GM18498 (cell line): Measurements from ENCODE around the gene PRIM2.
"Not testable (repeated sequence)": the region's sequence is repeated elsewhere in the genome, so short reads cannot be mapped to it uniquely, and the experiment has no call there.

Experiments
- ATAC-seq: cut with Tn5 transposase; IDR thresholded peaks from one replicate; pipeline ENCODE4 v1.9.1; 2021; ENCODE audit warnings: mild to moderate bottlenecking, moderate library complexity; ENCODE audit not compliant: unreplicated experiment

PRIM2 gene

GRCh38 chr6:57491795-57492194, 174.4 kb downstream of the PRIM2 start:
- not testable (repeated sequence) for ATAC-seq

- ATAC-seq = not testable (repeated sequence)
Measured at GRCh38 chr6:57496251-57496650, 178.8 kb downstream of the PRIM2 start.

- ATAC-seq = not testable (repeated sequence)
Measured at GRCh38 chr6:57500368-57501021, 183.1 kb downstream of the PRIM2 start.

- ATAC-seq = not testable (repeated sequence)
Measured at GRCh38 chr6:57502387-57502786, 185.0 kb downstream of the PRIM2 start.

- not testable (repeated sequence) for ATAC-seq
Measured at GRCh38 chr6:57505251-57505650, 187.8 kb downstream of the PRIM2 start.

- ATAC-seq = not testable (repeated sequence)
Measured at GRCh38 chr6:57510390-57510789, 193.0 kb downstream of the PRIM2 start.

GRCh38 chr6:57515171-57515570, 197.7 kb downstream of the PRIM2 start:
- ATAC-seq = not testable (repeated sequence)

- ATAC-seq = not testable (repeated sequence)
Measured at GRCh38 chr6:57515845-57516244, 198.4 kb downstream of the PRIM2 start.

- ATAC-seq = not testable (repeated sequence)
Measured at GRCh38 chr6:57516776-57517175, 199.3 kb downstream of the PRIM2 start.

GRCh38 chr6:57519198-57519597, 201.8 kb downstream of the PRIM2 start:
- ATAC-seq = not testable (repeated sequence)

GRCh38 chr6:57521085-57521484, 203.7 kb downstream of the PRIM2 start:
- not testable (repeated sequence) for ATAC-seq

GRCh38 chr6:57523221-57523620, 205.8 kb downstream of the PRIM2 start:
- ATAC-seq = not testable (repeated sequence)

GRCh38 chr6:57529755-57530154, 212.3 kb downstream of the PRIM2 start:
- ATAC-seq = not testable (repeated sequence)

GRCh38 chr6:57532660-57533059, 215.2 kb downstream of the PRIM2 start:
- not testable (repeated sequence) for ATAC-seq

GRCh38 chr6:57535121-57535520, 217.7 kb downstream of the PRIM2 start:
- ATAC-seq = not testable (repeated sequence)

GRCh38 chr6:57535994-57536393, 218.6 kb downstream of the PRIM2 start:
- ATAC-seq = peak; percentile 75

- ATAC-seq = not testable (repeated sequence)
Measured at GRCh38 chr6:57537916-57538315, 220.5 kb downstream of the PRIM2 start.

- not testable (repeated sequence) for ATAC-seq
Measured at GRCh38 chr6:57551961-57552360, 234.5 kb downstream of the PRIM2 start.

GRCh38 chr6:57557855-57558254, 240.4 kb downstream of the PRIM2 start:
- not testable (repeated sequence) for ATAC-seq

GRCh38 chr6:57559170-57559569, 241.7 kb downstream of the PRIM2 start:
- not testable (repeated sequence) for ATAC-seq

- ATAC-seq = not testable (repeated sequence)
Measured at GRCh38 chr6:57562233-57562632, 244.8 kb downstream of the PRIM2 start.

GRCh38 chr6:57572119-57572518, 254.7 kb downstream of the PRIM2 start:
- not testable (repeated sequence) for ATAC-seq

- not testable (repeated sequence) for ATAC-seq
Measured at GRCh38 chr6:57572844-57573243, 255.4 kb downstream of the PRIM2 start.
